ENCODE results near the gene FBLN5. TPM values are rescaled to one million over a fixed set of nuclear protein-coding genes. Genes with fewer than 3 reads are reported as not detected.

The FBLN5 gene
- polyA plus RNA-seq, 3 donors, result 0.16 TPM; not detected in 2

GRCh38 chr14:91879196-91879595 lies 68.3 kb downstream of the FBLN5 start:
- H3K4me3 Mint-ChIP-seq, result no peak overlapping the region
- intact Hi-C loops (cut with micrococcal nuclease), result no loop called here
- no peaks in the 10 kb centered on the region for H3K4me1 ChIP-seq (ENCODE audit: control insufficient read depth in 1 of 2, insufficient read depth in 2 of 2, low read length in 2 of 2)
- DNase-seq, result no peak
- no peaks in the 10 kb centered on the region for H3K36me3 Mint-ChIP-seq
- 79% methylated on average over 6 of the region's 6 CpGs for WGBS (ENCODE audit: insufficient coverage)
- no peaks in the 10 kb centered on the region for H4K20me1 ChIP-seq (ENCODE audit: insufficient read depth, low read length)
- TF ChIP-seq CTCF (IDR thresholded peaks at IDR 0.05), result no peak
- H3K27ac ChIP-seq (ENCODE audit: low read depth in 1 of 2, low read length in 2 of 2), result no peak overlapping the region
- H3K9me3 Mint-ChIP-seq, result no peaks in the 10 kb centered on the region
- H3K4me2 ChIP-seq (replicated peaks; ENCODE audit: extremely low read depth, low read length, poor library complexity, severe bottlenecking), result no peak overlapping the region
- H3K9me3 ChIP-seq (replicated peaks in 1 of 2; ENCODE audit: control insufficient read depth in 1 of 2, insufficient read depth in 1 of 2, low read length in 2 of 2), result no peaks in the 10 kb centered on the region
- no peak overlapping the region for H3K9ac ChIP-seq (ENCODE audit: insufficient read depth, low read length, poor library complexity, severe bottlenecking)
- H3K4me3 ChIP-seq (replicated peaks in 1 of 3; ENCODE audit: low read depth in 2 of 3, low read length in 3 of 3), result no peak overlapping the region
- H3K4me1 Mint-ChIP-seq, result peaks cover 5% of the 10 kb centered on the region
- no peaks in the 10 kb centered on the region for H3K36me3 ChIP-seq (replicated peaks in 1 of 2; ENCODE audit: control insufficient read depth in 1 of 2, insufficient read depth in 2 of 2, low read length in 2 of 2)
- no peaks in the 10 kb centered on the region for H3K27me3 ChIP-seq (ENCODE audit: control insufficient read depth in 2 of 2, insufficient read depth in 2 of 2, low read length in 2 of 2)
- H3K79me2 ChIP-seq (ENCODE audit: insufficient read depth, low read length), result no peaks in the 10 kb centered on the region
- H3K27ac Mint-ChIP-seq, result no peak overlapping the region
- no peaks in the 10 kb centered on the region for H3K27me3 Mint-ChIP-seq (ENCODE audit: low read depth in 3 of 3)
- no peak overlapping the region for H2AFZ ChIP-seq (ENCODE audit: insufficient read depth, low read depth, low read length, poor library complexity, severe bottlenecking)

DNA sequence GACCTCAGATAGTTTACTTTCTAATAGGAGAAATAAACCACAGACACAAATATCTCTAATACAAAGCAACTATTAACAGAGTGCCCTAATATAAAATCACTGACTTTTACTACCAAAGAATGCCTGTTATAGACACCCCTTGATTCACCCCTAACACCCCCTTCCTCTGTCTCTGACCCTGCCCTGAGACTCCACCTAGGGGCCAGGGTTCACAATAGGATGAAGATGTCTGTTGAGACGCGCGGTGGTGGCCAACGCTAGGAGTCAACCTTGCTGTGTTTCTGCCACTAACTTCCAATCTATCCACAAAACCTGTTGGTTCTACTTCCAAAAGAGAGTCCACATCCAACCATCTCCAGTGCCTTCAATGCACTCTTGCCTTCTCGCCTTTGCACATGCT lies 69.2 kb downstream of the FBLN5 start:
- Mint-ChIP-seq H3K4me3 (no peak overlapping the region), H3K4me1 (peaks cover 14% of the 10 kb centered on the region), H3K36me3 (no peaks in the 10 kb centered on the region), H3K9me3 (no peaks in the 10 kb centered on the region), H3K27me3 (ENCODE audit: low read depth in 3 of 3) (peaks cover 0 to 3% (median 0%) of the 10 kb centered on the region in 3 donors), H3K27ac (no peak overlapping the region)
- no peak for TF ChIP-seq CTCF (IDR thresholded peaks at IDR 0.05)
- Histone ChIP-seq H3K9ac (ENCODE audit: insufficient read depth, low read length, poor library complexity, severe bottlenecking) (no peak overlapping the region), H2AFZ (ENCODE audit: insufficient read depth, low read depth, low read length, poor library complexity, severe bottlenecking) (no peak overlapping the region), H3K27me3 (ENCODE audit: control insufficient read depth in 2 of 2, insufficient read depth in 2 of 2, low read length in 2 of 2) (no peaks in the 10 kb centered on the region), H3K4me3 (replicated peaks in 1 of 3; ENCODE audit: low read depth in 2 of 3, low read length in 3 of 3) (no peak overlapping the region), H3K27ac (ENCODE audit: low read depth in 1 of 2, low read length in 2 of 2) (no peak overlapping the region), H3K4me1 (ENCODE audit: control insufficient read depth in 1 of 2, insufficient read depth in 2 of 2, low read length in 2 of 2) (peaks cover 4 to 8% of the 10 kb centered on the region in 2 donors), H3K36me3 (replicated peaks in 1 of 2; ENCODE audit: control insufficient read depth in 1 of 2, insufficient read depth in 2 of 2, low read length in 2 of 2) (no peaks in the 10 kb centered on the region), H4K20me1 (ENCODE audit: insufficient read depth, low read length) (no peaks in the 10 kb centered on the region), H3K9me3 (replicated peaks in 1 of 2; ENCODE audit: control insufficient read depth in 1 of 2, insufficient read depth in 1 of 2, low read length in 2 of 2) (no peaks in the 10 kb centered on the region), H3K79me2 (ENCODE audit: insufficient read depth, low read length) (no peaks in the 10 kb centered on the region), H3K4me2 (replicated peaks; ENCODE audit: extremely low read depth, low read length, poor library complexity, severe bottlenecking) (no peak overlapping the region)
- 96% methylated on average over 2 of the region's 5 CpGs for WGBS (ENCODE audit: insufficient coverage)
- intact Hi-C loops (cut with micrococcal nuclease), result no loop called here
- no peak for DNase-seq

Data from CD14-positive monocyte (primary cell).